Ovary (tissue), 3 donors: ENCODE measurements around the gene METTL13.

Experiments used
- CTCF ChIP-seq, 3 donors: fragments of 450-650 bp in 2 of 3; fragments of 200-600 bp in 1 of 3; IDR thresholded peaks; one replicate each; pipeline versions ENCODE4 v1.5.1 to v1.8.0; 2016 to 2022; ENCODE audit warnings: antibody characterized with exemption in 3 of 3, mild to moderate bottlenecking in 1 of 3
- EP300 ChIP-seq: sonication (generic); formaldehyde crosslinking; IDR thresholded peaks from one replicate; pipeline ENCODE4 v1.6.1; 2017; ENCODE audit warnings: antibody characterized with exemption
- donor health status: DM: no; HTN: no; CAD: no.

DNA sequence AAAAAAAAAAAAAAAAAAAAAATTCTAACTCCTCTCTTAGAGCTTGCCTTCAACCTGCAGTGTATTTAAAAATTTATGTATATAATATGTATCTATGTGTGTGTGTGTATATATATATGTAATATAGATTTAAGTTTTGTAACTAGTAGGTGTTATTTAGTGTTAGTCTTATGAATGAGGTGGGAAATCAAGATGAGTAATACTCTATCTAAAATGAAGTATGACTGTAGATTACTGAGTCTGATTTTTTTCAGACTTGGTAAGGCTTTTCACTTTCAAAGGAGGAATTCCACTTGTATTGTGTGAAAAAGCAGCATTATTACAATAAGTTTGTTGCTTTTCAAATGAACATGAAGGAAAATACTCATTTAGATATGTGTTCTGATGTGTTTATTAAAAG is 54.4 kb downstream of the METTL13 start:
- TF ChIP-seq CTCF (IDR thresholded peaks at IDR 0.05) (no peak), EP300 (no peak)
